GM12878 (cell line): ENCODE measurements around the gene RANGAP1.

Experiments used
- ATF2 ChIP-seq: IDR thresholded peaks from 2 replicates; pipeline ENCODE4 v1.6.1; 2012; ENCODE audit warnings: low read length, inconsistent platforms
- EZH2 ChIP-seq: IDR thresholded peaks from 2 replicates; pipeline ENCODE4 v1.6.1; 2012; ENCODE audit warnings: low read depth, mild to moderate bottlenecking, control low read depth, inconsistent platforms, low read length, borderline replicate concordance; ENCODE audit not compliant: control insufficient read depth
- JUND ChIP-seq: IDR thresholded peaks from 2 replicates; pipeline ENCODE4 v1.6.1; 2012; ENCODE audit warnings: low read depth, mild to moderate bottlenecking, low read length, improper control_type of control experiment, moderate library complexity
- MXI1 ChIP-seq: fragments of 150-350 bp; IDR thresholded peaks from 2 replicates; pipeline ENCODE4 v1.6.1; 2011; ENCODE audit warnings: low read depth, mild to moderate bottlenecking, inconsistent platforms, low read length, improper control_type of control experiment
- POLR2A ChIP-seq: IDR thresholded peaks from 2 replicates; pipeline ENCODE4 v1.6.1; 2011; ENCODE audit warnings: low read depth, mild to moderate bottlenecking, low read length
- POLR2AphosphoS5 ChIP-seq: IDR thresholded peaks from 2 replicates; pipeline ENCODE4 v1.6.1; 2011; ENCODE audit warnings: mild to moderate bottlenecking, low read length, inconsistent platforms
- SREBF1 ChIP-seq: IDR thresholded peaks from 2 replicates; pipeline ENCODE4 v1.6.1; 2012; ENCODE audit warnings: mild to moderate bottlenecking, low read length
- SREBF2 ChIP-seq: IDR thresholded peaks from 2 replicates; pipeline ENCODE4 v1.6.1; 2012; ENCODE audit warnings: mild to moderate bottlenecking, low read length
- TF ChIP-seq, protein P1 (sequence below), 3 experiments: IDR thresholded peaks in 2 of 3; conservative IDR thresholded peaks in 1 of 3; 2 replicates each; pipeline ENCODE4 v1.5.1; 2011; ENCODE audit warnings: low read depth in 3 of 3, low read length in 3 of 3, mild to moderate bottlenecking in 3 of 3, control low read depth in 2 of 3, moderate library complexity in 2 of 3, inconsistent platforms in 1 of 3, mixed read lengths in 1 of 3; ENCODE audit not compliant: control insufficient read depth in 2 of 3, insufficient read depth in 1 of 3; ENCODE audit errors: extremely low read depth in 1 of 3

DNA sequence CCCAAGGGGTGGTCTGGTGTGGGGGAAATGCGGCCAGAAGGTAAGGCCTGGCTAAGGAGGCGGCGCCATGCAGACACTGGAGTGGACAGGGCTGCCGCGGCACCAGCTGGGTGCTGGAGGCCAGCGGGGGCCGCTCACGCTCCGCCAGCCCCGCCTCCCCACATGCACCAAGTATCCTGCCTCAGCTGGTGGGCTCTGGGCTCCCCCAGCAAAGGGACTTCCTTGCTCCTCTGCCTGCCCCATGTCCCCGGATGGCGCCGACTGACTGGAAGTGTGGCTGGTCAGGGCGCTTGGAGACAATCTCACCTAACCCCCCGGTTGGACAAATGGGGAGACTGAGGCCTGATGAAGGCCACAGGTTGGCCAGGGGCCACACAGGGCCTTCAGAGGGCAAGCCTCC lies 37.7 kb downstream of the RANGAP1 start:
- no peak for TF ChIP-seq SREBF2
- no peak for TF ChIP-seq POLR2AphosphoS5
- no peak for TF ChIP-seq ATF2
- TF ChIP-seq EZH2 = no peak
- TF ChIP-seq SREBF1 = no peak
- no peak for TF ChIP-seq JUND
- TF ChIP-seq, protein P1, sequence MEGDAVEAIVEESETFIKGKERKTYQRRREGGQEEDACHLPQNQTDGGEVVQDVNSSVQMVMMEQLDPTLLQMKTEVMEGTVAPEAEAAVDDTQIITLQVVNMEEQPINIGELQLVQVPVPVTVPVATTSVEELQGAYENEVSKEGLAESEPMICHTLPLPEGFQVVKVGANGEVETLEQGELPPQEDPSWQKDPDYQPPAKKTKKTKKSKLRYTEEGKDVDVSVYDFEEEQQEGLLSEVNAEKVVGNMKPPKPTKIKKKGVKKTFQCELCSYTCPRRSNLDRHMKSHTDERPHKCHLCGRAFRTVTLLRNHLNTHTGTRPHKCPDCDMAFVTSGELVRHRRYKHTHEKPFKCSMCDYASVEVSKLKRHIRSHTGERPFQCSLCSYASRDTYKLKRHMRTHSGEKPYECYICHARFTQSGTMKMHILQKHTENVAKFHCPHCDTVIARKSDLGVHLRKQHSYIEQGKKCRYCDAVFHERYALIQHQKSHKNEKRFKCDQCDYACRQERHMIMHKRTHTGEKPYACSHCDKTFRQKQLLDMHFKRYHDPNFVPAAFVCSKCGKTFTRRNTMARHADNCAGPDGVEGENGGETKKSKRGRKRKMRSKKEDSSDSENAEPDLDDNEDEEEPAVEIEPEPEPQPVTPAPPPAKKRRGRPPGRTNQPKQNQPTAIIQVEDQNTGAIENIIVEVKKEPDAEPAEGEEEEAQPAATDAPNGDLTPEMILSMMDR (IDR thresholded peaks at IDR 0.05 in 2 of 3, conservative IDR thresholded peaks at IDR 0.05 in 1 of 3; ENCODE audit: control insufficient read depth in 2 of 3, extremely low read depth in 1 of 3, insufficient read depth in 1 of 3, low read depth in 3 of 3, low read length in 3 of 3) = no peak
- TF ChIP-seq POLR2A = no peak
- TF ChIP-seq MXI1 = no peak
